OCI-M1 (cell line): Measurements from ENCODE around the gene ST6GALNAC3.
"Not testable (repeated sequence)": the region's sequence is repeated elsewhere in the genome, so short reads cannot be mapped to it uniquely, and the experiment has no call there.

Source experiments
- DNase-seq: peaks from one replicate; lab custom pipeline; 2025; lab: John Stamatoyannopoulos, UW

Gene ST6GALNAC3

GRCh38 chr1:76075188-76075489 lies 593 bp downstream of the ST6GALNAC3 start:
- DNase-seq, result no peak

GRCh38 chr1:76075877-76076276 lies 1.3 kb downstream of the ST6GALNAC3 start:
- peak; percentile 88 for DNase-seq

- no peak for DNase-seq
Observed at GRCh38 chr1:76079475-76080227, 5.1 kb downstream of the ST6GALNAC3 start.

GRCh38 chr1:76080552-76081079 lies 6.1 kb downstream of the ST6GALNAC3 start:
- DNase-seq, result peak; percentile 24

- DNase-seq, result no peak
Observed at GRCh38 chr1:76082062-76082461, 7.5 kb downstream of the ST6GALNAC3 start.

GRCh38 chr1:76083189-76083588 lies 8.6 kb downstream of the ST6GALNAC3 start:
- DNase-seq, result peak; percentile 67

- no peak for DNase-seq
Observed at GRCh38 chr1:76084029-76084627, 9.6 kb downstream of the ST6GALNAC3 start.

- no peak for DNase-seq
Observed at GRCh38 chr1:76084685-76085084, 10.1 kb downstream of the ST6GALNAC3 start.

- no peak for DNase-seq
Observed at GRCh38 chr1:76086109-76086508, 11.6 kb downstream of the ST6GALNAC3 start.

DNA sequence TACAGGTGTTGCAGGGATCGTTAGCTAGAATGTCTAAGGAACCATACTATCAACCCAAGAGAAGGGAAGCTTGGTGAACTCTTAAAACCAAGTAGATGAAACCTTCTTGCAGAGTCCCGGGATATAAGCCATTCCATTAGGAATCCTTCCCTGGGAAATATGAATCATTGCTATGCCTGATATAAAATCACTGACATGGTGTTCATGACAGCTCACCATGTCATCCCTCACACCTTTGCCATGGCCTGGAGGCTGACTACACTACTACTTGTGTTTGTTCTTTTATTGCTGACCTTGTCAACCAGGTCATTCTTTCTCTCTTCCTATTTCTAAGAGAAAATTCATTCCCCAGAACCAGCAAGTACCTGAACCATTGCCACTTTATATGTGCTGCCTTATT lies 12.1 kb downstream of the ST6GALNAC3 start:
- no peak for DNase-seq

GRCh38 chr1:76090283-76091203 lies 16.0 kb downstream of the ST6GALNAC3 start:
- DNase-seq, result peak; percentile 88

GRCh38 chr1:76092812-76093211 lies 18.3 kb downstream of the ST6GALNAC3 start:
- DNase-seq, result no peak

GRCh38 chr1:76093522-76094312 lies 19.2 kb downstream of the ST6GALNAC3 start:
- no peak for DNase-seq

GRCh38 chr1:76095802-76096201 lies 21.3 kb downstream of the ST6GALNAC3 start:
- no peak for DNase-seq

GRCh38 chr1:76097064-76097463 lies 22.5 kb downstream of the ST6GALNAC3 start:
- DNase-seq, result not testable (repeated sequence)

DNA sequence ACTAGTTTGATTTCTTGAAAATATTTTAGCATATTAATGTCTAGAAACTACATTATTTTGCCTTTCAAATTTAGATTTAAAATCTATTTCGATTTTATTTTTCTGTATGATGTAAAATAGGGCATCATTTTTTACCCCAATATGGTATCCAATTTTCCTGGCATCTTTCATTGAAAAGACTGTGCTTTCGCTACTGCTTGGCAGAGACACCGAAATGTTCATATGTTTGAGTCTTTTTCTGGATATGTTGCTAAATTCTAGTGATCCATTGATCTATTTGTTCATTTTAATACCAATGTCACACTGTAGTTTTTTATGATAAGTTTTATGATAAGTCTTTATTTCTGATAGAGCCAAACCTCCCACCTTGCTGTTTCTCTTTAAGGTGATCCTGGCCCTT lies 24.3 kb downstream of the ST6GALNAC3 start:
- DNase-seq, result no peak

DNA sequence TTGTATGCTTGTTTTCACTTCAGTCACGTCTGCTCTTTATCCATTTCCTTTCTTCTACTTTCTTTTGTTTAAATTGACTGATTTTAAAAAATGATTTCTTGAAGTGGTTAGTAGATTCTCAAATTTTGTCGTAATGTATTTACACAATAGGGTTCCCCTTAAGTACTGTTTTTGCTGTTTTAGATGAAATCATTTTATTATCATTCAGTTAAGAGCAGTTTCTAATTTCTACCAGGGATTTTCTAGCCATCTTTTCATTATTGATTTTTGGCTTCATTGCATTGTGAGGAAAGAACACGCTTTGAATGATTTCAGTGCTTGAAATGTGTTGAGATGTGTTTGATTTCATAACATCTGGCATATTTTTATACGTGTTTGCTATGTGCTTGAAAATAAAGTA lies 27.0 kb downstream of the ST6GALNAC3 start:
- DNase-seq, result no peak

GRCh38 chr1:76102046-76102445 lies 27.5 kb downstream of the ST6GALNAC3 start:
- no peak for DNase-seq

GRCh38 chr1:76103034-76103433 lies 28.5 kb downstream of the ST6GALNAC3 start:
- no peak for DNase-seq

- peak; percentile 64 for DNase-seq
Observed at GRCh38 chr1:76105372-76105771, 30.8 kb downstream of the ST6GALNAC3 start.

DNA sequence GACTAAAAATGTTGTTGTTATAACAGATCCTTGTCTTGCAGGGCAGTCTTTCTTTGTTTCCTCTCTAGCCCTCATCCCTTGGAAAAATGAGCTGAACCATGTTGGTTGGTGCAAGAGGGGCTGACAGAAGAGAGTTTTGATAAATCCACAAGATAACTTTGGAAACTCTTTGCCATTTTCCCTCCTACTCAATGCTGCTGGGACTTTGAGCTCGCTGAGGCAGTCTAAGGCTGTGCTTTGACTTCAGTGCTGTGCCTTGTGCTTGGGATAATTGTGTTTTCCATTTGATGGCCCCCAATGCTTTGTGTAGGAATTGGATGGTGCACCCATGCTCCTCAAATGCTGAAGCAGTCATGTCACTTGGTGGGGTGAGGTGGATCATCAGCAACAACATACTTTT lies 31.7 kb downstream of the ST6GALNAC3 start:
- no peak for DNase-seq
